ENCODE measurements around the gene ASCC1.
A peak's percentile ranks its signal among the peaks of the same experiment; 100 is the strongest.

Gene ASCC1

DNA sequence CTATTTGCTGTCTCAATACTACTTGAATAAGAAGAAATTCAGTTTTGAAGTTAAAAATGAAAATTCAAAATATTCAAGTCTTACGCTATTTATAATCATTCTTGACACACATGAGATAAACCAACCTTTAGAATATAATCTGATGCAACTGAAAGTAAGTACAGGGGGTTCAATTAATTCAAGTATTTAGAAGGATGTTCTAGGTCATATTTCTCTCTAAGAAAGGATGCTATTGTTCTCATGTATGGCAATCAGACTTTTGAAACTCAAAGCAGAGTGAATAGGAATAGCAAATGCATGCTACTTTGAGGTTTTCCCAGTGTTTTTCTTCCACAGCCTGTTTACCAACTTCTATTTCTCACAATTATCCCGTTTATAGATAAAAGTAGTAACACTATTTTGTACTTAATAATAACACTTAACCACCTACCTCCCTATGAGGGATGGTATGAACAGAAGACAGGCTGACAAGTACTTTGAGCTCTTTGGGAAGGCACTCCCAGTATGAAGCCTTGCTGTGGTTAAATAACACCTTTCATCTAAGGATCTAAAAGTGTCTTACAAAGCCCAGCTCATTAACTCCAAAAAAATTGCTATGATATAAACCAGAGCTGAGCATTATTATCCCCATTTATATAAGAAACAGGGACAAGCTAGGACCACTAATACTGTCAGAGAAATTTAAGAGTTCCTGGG lies 109.8 kb downstream of the ASCC1 start:
- Histone ChIP-seq H4K20me1 (ENCODE audit: control insufficient read depth, insufficient read depth, low read depth, low read length) (no peaks in the 10 kb centered on the region), H3K27ac (ENCODE audit: low read depth, low read length) (no peak overlapping the region), H3K4me2 (ENCODE audit: low read length) (peak overlapping the region; percentile 58), H3K9me3 (ENCODE audit: control insufficient read depth, insufficient read depth, low read length) (no peaks in the 10 kb centered on the region), H3F3A (ENCODE audit: control insufficient read depth, insufficient read depth) (peaks cover 9% of the 10 kb centered on the region), H3K27me3 (ENCODE audit: control insufficient read depth, low read length) (no peaks in the 10 kb centered on the region), H3K4me1 (ENCODE audit: control insufficient read depth, low read length) (peaks cover 34% of the 10 kb centered on the region), H3K79me2 (ENCODE audit: control insufficient read depth, low read length) (no peaks in the 10 kb centered on the region), H3K9me2 (replicated peaks; ENCODE audit: control insufficient read depth, low read length) (no peaks in the 10 kb centered on the region), H3K36me3 (ENCODE audit: control insufficient read depth, low read length) (peaks cover 3% of the 10 kb centered on the region; the same call in 1 of the 2 replicates), H3K4me3 (ENCODE audit: low read length) (peak overlapping the region; percentile 31)
- no peak for TF ChIP-seq EZH2phosphoT487 (IDR thresholded peaks at IDR 0.05; ENCODE audit: borderline replicate concordance, low read length)
- TF ChIP-seq, protein P1, sequence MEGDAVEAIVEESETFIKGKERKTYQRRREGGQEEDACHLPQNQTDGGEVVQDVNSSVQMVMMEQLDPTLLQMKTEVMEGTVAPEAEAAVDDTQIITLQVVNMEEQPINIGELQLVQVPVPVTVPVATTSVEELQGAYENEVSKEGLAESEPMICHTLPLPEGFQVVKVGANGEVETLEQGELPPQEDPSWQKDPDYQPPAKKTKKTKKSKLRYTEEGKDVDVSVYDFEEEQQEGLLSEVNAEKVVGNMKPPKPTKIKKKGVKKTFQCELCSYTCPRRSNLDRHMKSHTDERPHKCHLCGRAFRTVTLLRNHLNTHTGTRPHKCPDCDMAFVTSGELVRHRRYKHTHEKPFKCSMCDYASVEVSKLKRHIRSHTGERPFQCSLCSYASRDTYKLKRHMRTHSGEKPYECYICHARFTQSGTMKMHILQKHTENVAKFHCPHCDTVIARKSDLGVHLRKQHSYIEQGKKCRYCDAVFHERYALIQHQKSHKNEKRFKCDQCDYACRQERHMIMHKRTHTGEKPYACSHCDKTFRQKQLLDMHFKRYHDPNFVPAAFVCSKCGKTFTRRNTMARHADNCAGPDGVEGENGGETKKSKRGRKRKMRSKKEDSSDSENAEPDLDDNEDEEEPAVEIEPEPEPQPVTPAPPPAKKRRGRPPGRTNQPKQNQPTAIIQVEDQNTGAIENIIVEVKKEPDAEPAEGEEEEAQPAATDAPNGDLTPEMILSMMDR (IDR thresholded peaks at IDR 0.05; ENCODE audit: low read depth, low read length, poor library complexity, severe bottlenecking), result no peak

DNA sequence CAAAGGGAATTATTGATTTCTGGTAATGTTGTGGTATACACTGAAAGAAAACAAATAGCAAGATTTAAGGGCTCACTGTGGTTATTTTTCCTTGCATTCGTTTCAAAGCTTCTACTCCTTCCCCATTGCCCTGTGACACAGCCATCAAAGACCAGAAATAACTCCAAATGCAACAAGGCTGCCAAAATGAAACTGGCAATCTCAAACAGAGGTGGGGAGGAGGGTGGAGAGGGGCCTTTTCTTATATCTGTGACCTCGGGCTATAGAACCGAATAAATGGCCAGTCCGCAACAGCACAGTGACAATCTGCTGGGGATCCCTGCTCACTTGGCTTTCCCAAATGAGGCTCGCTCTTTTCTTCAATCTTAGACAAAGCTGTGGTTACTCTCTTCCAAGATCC lies 110.4 kb downstream of the ASCC1 start:
- H3K9me3 ChIP-seq (ENCODE audit: control insufficient read depth, insufficient read depth, low read length), result no peaks in the 10 kb centered on the region
- no peaks in the 10 kb centered on the region for H3K27me3 ChIP-seq (ENCODE audit: control insufficient read depth, low read length)
- H4K20me1 ChIP-seq (ENCODE audit: control insufficient read depth, insufficient read depth, low read depth, low read length), result no peaks in the 10 kb centered on the region
- no peak overlapping the region for H3K4me2 ChIP-seq (ENCODE audit: low read length)
- peaks cover 9% of the 10 kb centered on the region; the same call in 1 of the 2 replicates for H3K36me3 ChIP-seq (ENCODE audit: control insufficient read depth, low read length)
- H3F3A ChIP-seq (ENCODE audit: control insufficient read depth, insufficient read depth), result peaks cover 9% of the 10 kb centered on the region
- no peak overlapping the region for H3K4me3 ChIP-seq (ENCODE audit: low read length)
- H3K27ac ChIP-seq (ENCODE audit: low read depth, low read length), result no peak overlapping the region
- TF ChIP-seq, protein P1 (IDR thresholded peaks at IDR 0.05; ENCODE audit: low read depth, low read length, poor library complexity, severe bottlenecking), result no peak
- TF ChIP-seq EZH2phosphoT487 (IDR thresholded peaks at IDR 0.05; ENCODE audit: borderline replicate concordance, low read length), result no peak
- H3K4me1 ChIP-seq (ENCODE audit: control insufficient read depth, low read length), result peaks cover 34% of the 10 kb centered on the region
- no peaks in the 10 kb centered on the region for H3K79me2 ChIP-seq (ENCODE audit: control insufficient read depth, low read length)
- H3K9me2 ChIP-seq (replicated peaks; ENCODE audit: control insufficient read depth, low read length), result no peaks in the 10 kb centered on the region

DNA sequence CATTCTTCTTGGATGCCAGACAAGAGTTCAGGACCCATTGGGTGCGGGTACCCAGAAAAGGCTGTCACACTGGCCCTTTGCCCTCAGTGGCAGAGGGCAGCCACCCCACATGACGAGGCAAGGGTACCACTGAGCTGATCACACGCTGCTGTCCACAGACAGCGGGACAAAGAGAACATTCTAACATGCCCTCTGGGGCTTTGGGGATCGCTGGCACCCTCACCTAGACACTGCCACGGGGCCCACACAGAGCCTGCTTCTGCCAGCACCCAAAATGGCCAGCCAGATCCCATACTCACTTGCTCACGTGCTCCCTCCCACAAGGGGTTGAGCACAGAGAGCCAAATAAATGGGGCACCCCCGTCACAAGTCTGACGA lies 111.0 kb downstream of the ASCC1 start:
- no peaks in the 10 kb centered on the region for H3K79me2 ChIP-seq (ENCODE audit: control insufficient read depth, low read length)
- H3K27me3 ChIP-seq (ENCODE audit: control insufficient read depth, low read length), result no peaks in the 10 kb centered on the region
- H3K4me1 ChIP-seq (ENCODE audit: control insufficient read depth, low read length), result peaks cover 34% of the 10 kb centered on the region
- H3F3A ChIP-seq (ENCODE audit: control insufficient read depth, insufficient read depth), result peaks cover 9% of the 10 kb centered on the region
- H3K4me2 ChIP-seq (ENCODE audit: low read length), result no peak overlapping the region
- no peak overlapping the region for H3K27ac ChIP-seq (ENCODE audit: low read depth, low read length)
- peaks cover 9% of the 10 kb centered on the region; the same call in 1 of the 2 replicates for H3K36me3 ChIP-seq (ENCODE audit: control insufficient read depth, low read length)
- TF ChIP-seq EZH2phosphoT487 (IDR thresholded peaks at IDR 0.05; ENCODE audit: borderline replicate concordance, low read length), result no peak
- TF ChIP-seq, protein P1 (IDR thresholded peaks at IDR 0.05; ENCODE audit: low read depth, low read length, poor library complexity, severe bottlenecking), result no peak
- no peaks in the 10 kb centered on the region for H4K20me1 ChIP-seq (ENCODE audit: control insufficient read depth, insufficient read depth, low read depth, low read length)
- H3K4me3 ChIP-seq (ENCODE audit: low read length), result no peak overlapping the region
- H3K9me2 ChIP-seq (replicated peaks; ENCODE audit: control insufficient read depth, low read length), result no peaks in the 10 kb centered on the region
- no peaks in the 10 kb centered on the region for H3K9me3 ChIP-seq (ENCODE audit: control insufficient read depth, insufficient read depth, low read length)
